Fibroblast of lung (primary cell): ENCODE measurements around the gene CPNE4. TPM values are rescaled to one million over a fixed set of nuclear protein-coding genes. Genes with fewer than 3 reads are reported as not detected.

Experiments
- DNase-seq, 2 donors: peaks; one replicate each; pipeline versions ENCODE4 v3.0.0 to v3.0.0-alpha.2; 2010; ENCODE audit warnings: low read depth in 2 of 2
- H2AFZ ChIP-seq: 2 replicates; pipeline ENCODE4 v1.5.1; 2012; ENCODE audit warnings: low read length, control low read depth, inconsistent platforms
- H3K27ac ChIP-seq: 2 replicates; pipeline ENCODE4 v1.5.1; 2011; ENCODE audit warnings: low read length, control low read depth; ENCODE audit not compliant: insufficient read depth
- H3K27me3 ChIP-seq: 2 replicates; pipeline ENCODE4 v1.5.1; 2011; ENCODE audit warnings: mild to moderate bottlenecking, low read length; ENCODE audit not compliant: control insufficient read depth, insufficient read depth
- H3K36me3 ChIP-seq: 2 replicates; pipeline ENCODE4 v1.5.1; 2011; ENCODE audit warnings: low read length; ENCODE audit not compliant: control insufficient read depth, insufficient read depth
- H3K4me1 ChIP-seq: 2 replicates; pipeline ENCODE4 v1.5.1; 2011; ENCODE audit warnings: low read length; ENCODE audit not compliant: control insufficient read depth, insufficient read depth; ENCODE audit errors: extremely low read depth
- H3K4me2 ChIP-seq: 2 replicates; pipeline ENCODE4 v1.5.1; 2011; ENCODE audit warnings: low read length, control low read depth; ENCODE audit not compliant: insufficient read depth; ENCODE audit errors: extremely low read depth
- H3K4me3 ChIP-seq, 4 experiments: fragments of 200-600 bp in 1 of 4; sonication (generic) in 1 of 4; replicated peaks in 1 of 4; 2 replicates each; pipeline ENCODE4 v1.5.1; 2011 to 2016; ENCODE audit warnings: low read length in 4 of 4, low read depth in 3 of 4, mild to moderate bottlenecking in 3 of 4, control low read depth in 2 of 4, inconsistent platforms in 1 of 4, mixed read lengths in 1 of 4; ENCODE audit not compliant: insufficient read depth in 1 of 4; ENCODE audit errors: control extremely low read depth in 1 of 4
- H3K79me2 ChIP-seq: 2 replicates; pipeline ENCODE4 v1.5.1; 2012; ENCODE audit warnings: mild to moderate bottlenecking, low read length, inconsistent platforms; ENCODE audit not compliant: control insufficient read depth, insufficient read depth
- H3K9ac ChIP-seq: 2 replicates; pipeline ENCODE4 v1.5.1; 2011; ENCODE audit warnings: mild to moderate bottlenecking, low read length, control low read depth; ENCODE audit not compliant: insufficient read depth
- H3K9me3 ChIP-seq: 2 replicates; pipeline ENCODE4 v1.5.1; 2012; ENCODE audit warnings: low read depth, low read length; ENCODE audit not compliant: control insufficient read depth, insufficient read depth
- H4K20me1 ChIP-seq: 2 replicates; pipeline ENCODE4 v1.5.1; 2011; ENCODE audit warnings: low read length; ENCODE audit not compliant: control insufficient read depth, insufficient read depth; ENCODE audit errors: extremely low read depth
- EZH2 ChIP-seq: IDR thresholded peaks from 2 replicates; pipeline ENCODE4 v1.5.1; 2012; ENCODE audit warnings: low read length, control low read depth, mild to moderate bottlenecking; ENCODE audit errors: missing control alignments
- polyA plus RNA-seq, 2 donors: library from polyadenylated mRNA; depleted of rRNA in 1 of 2; stranded (reverse) in 1 of 2; unstranded in 1 of 2; fragments of >200 nt; gene quantifications; 2 replicates each; pipeline ENCODE4 v1.2.1, GENCODE V29; 2011 to 2012; ENCODE audit warnings: missing spikeins in 1 of 2
- total RNA-seq: library from RNA; depleted of rRNA; stranded (reverse); fragments of >200 nt; gene quantifications from 2 replicates; pipeline ENCODE4 v1.2.1, GENCODE V29; 2014
- TF ChIP-seq, protein P1 (sequence below), 2 donors: IDR thresholded peaks in 1 of 2; conservative IDR thresholded peaks in 1 of 2; 1 replicate in 1 of 2; 2 replicates in 1 of 2; pipeline ENCODE4 v1.5.1; 2011 to 2012; ENCODE audit warnings: low read length in 2 of 2, control low read depth in 1 of 2, inconsistent platforms in 1 of 2, low read depth in 1 of 2, mild to moderate bottlenecking in 1 of 2

The CPNE4 gene
- total and polyA plus RNA-seq, 2 donors (not counting 1 experiment from before 2014, with no cell fraction given), result 0.17 TPM; not detected in 1

DNA sequence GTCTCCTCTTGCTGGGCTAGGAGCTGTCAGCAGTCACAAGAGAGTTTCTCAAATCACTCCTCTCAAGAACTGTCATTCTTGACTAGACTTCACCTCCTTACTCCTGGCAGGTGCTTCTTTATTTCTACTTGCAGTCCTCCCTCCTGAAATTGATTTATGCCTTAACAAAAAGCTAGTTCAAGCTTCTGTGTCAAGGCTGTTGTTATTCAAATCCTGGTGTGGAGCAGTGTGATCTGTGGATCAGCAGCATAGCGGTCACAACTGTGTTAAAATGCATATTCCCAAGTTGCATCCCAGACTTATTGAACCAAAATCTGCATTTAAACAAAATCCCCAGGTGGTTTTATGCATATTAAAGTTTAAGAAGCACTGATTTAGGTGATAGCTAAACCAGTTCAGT lies 411.4 kb downstream of the CPNE4 start:
- no peak for TF ChIP-seq EZH2
- TF ChIP-seq, protein P1, sequence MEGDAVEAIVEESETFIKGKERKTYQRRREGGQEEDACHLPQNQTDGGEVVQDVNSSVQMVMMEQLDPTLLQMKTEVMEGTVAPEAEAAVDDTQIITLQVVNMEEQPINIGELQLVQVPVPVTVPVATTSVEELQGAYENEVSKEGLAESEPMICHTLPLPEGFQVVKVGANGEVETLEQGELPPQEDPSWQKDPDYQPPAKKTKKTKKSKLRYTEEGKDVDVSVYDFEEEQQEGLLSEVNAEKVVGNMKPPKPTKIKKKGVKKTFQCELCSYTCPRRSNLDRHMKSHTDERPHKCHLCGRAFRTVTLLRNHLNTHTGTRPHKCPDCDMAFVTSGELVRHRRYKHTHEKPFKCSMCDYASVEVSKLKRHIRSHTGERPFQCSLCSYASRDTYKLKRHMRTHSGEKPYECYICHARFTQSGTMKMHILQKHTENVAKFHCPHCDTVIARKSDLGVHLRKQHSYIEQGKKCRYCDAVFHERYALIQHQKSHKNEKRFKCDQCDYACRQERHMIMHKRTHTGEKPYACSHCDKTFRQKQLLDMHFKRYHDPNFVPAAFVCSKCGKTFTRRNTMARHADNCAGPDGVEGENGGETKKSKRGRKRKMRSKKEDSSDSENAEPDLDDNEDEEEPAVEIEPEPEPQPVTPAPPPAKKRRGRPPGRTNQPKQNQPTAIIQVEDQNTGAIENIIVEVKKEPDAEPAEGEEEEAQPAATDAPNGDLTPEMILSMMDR (conservative IDR thresholded peaks at IDR 0.05 in 1 of 2, IDR thresholded peaks at IDR 0.05 in 1 of 2; ENCODE audit: low read depth in 1 of 2, low read length in 2 of 2), result no peak
- Histone ChIP-seq H2AFZ (no peak overlapping the region), H3K9ac (no peak overlapping the region), H3K4me1 (no peaks in the 10 kb centered on the region), H3K4me2 (no peak overlapping the region), H3K27ac (no peak overlapping the region), H4K20me1 (no peaks in the 10 kb centered on the region), H3K9me3 (no peaks in the 10 kb centered on the region), H3K4me3 (no peak overlapping the region), H3K79me2 (no peaks in the 10 kb centered on the region), H3K27me3 (no peaks in the 10 kb centered on the region), H3K36me3 (no peaks in the 10 kb centered on the region)
- DNase-seq, result no peak

DNA sequence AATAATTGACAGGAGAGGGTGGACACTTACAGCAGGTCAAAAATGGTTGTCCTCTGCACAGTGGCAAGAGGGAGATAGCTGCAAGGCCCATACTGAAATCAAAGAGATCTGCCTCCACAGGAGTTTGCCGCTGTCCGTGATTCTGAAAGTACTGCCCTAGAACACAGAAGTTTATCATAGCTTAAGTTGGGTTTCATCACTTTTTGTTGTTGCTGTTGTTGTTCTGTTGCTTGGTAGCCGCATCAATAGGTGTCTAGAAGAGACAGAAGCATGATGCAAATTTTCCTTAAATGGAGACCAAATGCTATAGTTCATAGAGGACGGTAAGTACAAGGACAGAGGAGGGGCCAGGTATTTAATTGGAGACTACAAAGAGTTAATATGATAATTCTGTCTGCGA lies 412.1 kb downstream of the CPNE4 start:
- H3K36me3 ChIP-seq, result no peaks in the 10 kb centered on the region
- H3K9ac ChIP-seq, result no peak overlapping the region
- no peaks in the 10 kb centered on the region for H3K4me1 ChIP-seq
- H3K79me2 ChIP-seq, result no peaks in the 10 kb centered on the region
- H3K4me2 ChIP-seq, result no peak overlapping the region
- DNase-seq, result no peak
- H4K20me1 ChIP-seq, result no peaks in the 10 kb centered on the region
- no peaks in the 10 kb centered on the region for H3K9me3 ChIP-seq
- no peak overlapping the region for H3K27ac ChIP-seq
- H3K27me3 ChIP-seq, result no peaks in the 10 kb centered on the region
- TF ChIP-seq, protein P1 (conservative IDR thresholded peaks at IDR 0.05 in 1 of 2, IDR thresholded peaks at IDR 0.05 in 1 of 2; ENCODE audit: low read depth in 1 of 2, low read length in 2 of 2), result no peak
- no peak for TF ChIP-seq EZH2
- no peak overlapping the region for H2AFZ ChIP-seq
- H3K4me3 ChIP-seq, result no peak overlapping the region

DNA sequence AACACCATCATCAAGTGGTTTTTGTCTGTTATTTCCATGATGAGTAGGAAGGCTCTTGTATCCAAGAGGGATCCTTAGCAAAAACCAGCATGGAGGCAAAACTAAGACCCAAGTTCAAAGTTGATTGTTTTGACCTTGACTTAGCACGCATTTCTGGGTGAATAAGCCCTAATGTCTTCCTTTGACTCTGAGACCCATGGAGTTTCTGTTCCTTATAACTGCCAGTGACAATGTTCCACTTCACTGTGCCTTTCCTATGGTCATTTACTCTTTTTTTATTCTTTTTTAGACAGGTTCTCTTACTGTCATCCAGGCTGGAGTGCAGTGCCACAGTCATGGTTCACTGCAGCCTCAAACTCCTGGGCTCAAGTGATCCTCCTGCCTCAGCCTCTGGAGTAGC lies 413.8 kb downstream of the CPNE4 start:
- H3K4me1 ChIP-seq, result no peaks in the 10 kb centered on the region
- H4K20me1 ChIP-seq, result no peaks in the 10 kb centered on the region
- no peak overlapping the region for H3K9ac ChIP-seq
- H3K36me3 ChIP-seq, result no peaks in the 10 kb centered on the region
- TF ChIP-seq, protein P1 (conservative IDR thresholded peaks at IDR 0.05 in 1 of 2, IDR thresholded peaks at IDR 0.05 in 1 of 2; ENCODE audit: low read depth in 1 of 2, low read length in 2 of 2), result no peak
- no peak for TF ChIP-seq EZH2
- no peak overlapping the region for H3K4me3 ChIP-seq
- H3K9me3 ChIP-seq, result no peaks in the 10 kb centered on the region
- DNase-seq, result no peak
- no peaks in the 10 kb centered on the region for H3K79me2 ChIP-seq
- H3K4me2 ChIP-seq, result no peak overlapping the region
- no peak overlapping the region for H3K27ac ChIP-seq
- no peaks in the 10 kb centered on the region for H3K27me3 ChIP-seq
- no peak overlapping the region for H2AFZ ChIP-seq
